A673 (cell line): ENCODE results near the gene CROCC2. TPM values are rescaled to one million over a fixed set of nuclear protein-coding genes. Genes with fewer than 3 reads are reported as not detected.

Experiments
- BruUV-seq: library from RNA; stranded (reverse); fragments of 400-500 nt; replicated peaks from 2 replicates; lab custom pipeline; 2021; lab: Mats Ljungman, UMichigan
- CTCF ChIA-PET: fragments of 300-600 bp; sonication (Branson Sonifier 250); formaldehyde crosslinking; loops from one replicate; lab custom pipeline; 2022; ENCODE audit warnings: antibody characterized with exemption; lab: Charles Lee
- POLR2A ChIA-PET: fragments of 300-600 bp; sonication (Branson Sonifier 250); formaldehyde crosslinking; loops from one replicate; lab custom pipeline; 2022; ENCODE audit warnings: antibody characterized with exemption; ENCODE audit not compliant: low non-redundant PET; lab: Charles Lee
- DNase-seq: peaks from one replicate; pipeline ENCODE4 v3.0.0-alpha.2; 2015; ENCODE audit warnings: low spot score
- H3K27ac ChIP-seq: fragments of 200-600 bp; sonication (generic); 2 replicates; pipeline ENCODE4 v1.5.1; 2016; ENCODE audit warnings: mixed run types, low read depth, mild to moderate bottlenecking, mixed read lengths, antibody characterized with exemption, low read length; ENCODE audit not compliant: poor library complexity, severe bottlenecking
- H3K27me3 ChIP-seq: fragments of 200-600 bp; sonication (generic); replicated peaks from 2 replicates; pipeline ENCODE4 v1.6.1; 2017; ENCODE audit warnings: mixed run types, low read depth, mild to moderate bottlenecking, mixed read lengths, antibody characterized with exemption, low read length; ENCODE audit not compliant: insufficient read depth, poor library complexity
- H3K36me3 ChIP-seq: fragments of 200-600 bp; sonication (generic); 2 replicates; pipeline ENCODE4 v1.6.1; 2016; ENCODE audit warnings: mixed run types, mild to moderate bottlenecking, mixed read lengths, antibody characterized with exemption, low read length; ENCODE audit not compliant: insufficient read depth, poor library complexity, severe bottlenecking
- H3K4me1 ChIP-seq: fragments of 200-600 bp; sonication (generic); 2 replicates; pipeline ENCODE4 v1.6.1; 2017; ENCODE audit warnings: mixed run types, mild to moderate bottlenecking, mixed read lengths, antibody characterized with exemption, low read length; ENCODE audit not compliant: insufficient read depth, poor library complexity, severe bottlenecking
- H3K4me3 ChIP-seq: fragments of 200-600 bp; sonication (generic); 2 replicates; pipeline ENCODE4 v1.5.1; 2016; ENCODE audit warnings: low read depth, mixed run types, mild to moderate bottlenecking, mixed read lengths, low read length; ENCODE audit not compliant: poor library complexity, severe bottlenecking
- H3K9me3 ChIP-seq: fragments of 200-600 bp; sonication (generic); 2 replicates; pipeline ENCODE4 v1.6.1; 2016; ENCODE audit warnings: mixed run types, low read depth, mild to moderate bottlenecking, mixed read lengths, antibody characterized with exemption, low read length; ENCODE audit not compliant: poor library complexity, severe bottlenecking
- CTCF ChIP-seq: fragments of 300-800, 200-600 bp; sonication (generic); conservative IDR thresholded peaks from 2 replicates; pipeline ENCODE4 v1.5.1; 2017; ENCODE audit warnings: low read depth, mild to moderate bottlenecking, antibody characterized with exemption, low read length, moderate library complexity, mixed read lengths
- EZH2 ChIP-seq: fragments of 200-600 bp; sonication (generic); IDR thresholded peaks from 2 replicates; pipeline ENCODE4 v1.6.1; 2017; ENCODE audit warnings: borderline replicate concordance, low read depth, mild to moderate bottlenecking, mixed read lengths, antibody characterized with exemption, low read length; ENCODE audit not compliant: poor library complexity, severe bottlenecking
- intact Hi-C: fragments of 100-400 bp; cut with micrococcal nuclease; formaldehyde crosslinking; loops from one replicate; pipeline ENCODE4 v1.10.0; 2022; ENCODE audit not compliant: unreplicated experiment
- total RNA-seq: library from RNA; stranded (reverse); gene quantifications from 2 replicates; pipeline ENCODE4 v1.2.3, GENCODE V29; 2021

CROCC2 gene
- total RNA-seq, 1 experiment from 2014 or later = not detected

- BruUV-seq = no TSS peak
- Histone ChIP-seq H3K9me3 (no peaks in the 10 kb centered on the region), H3K4me1 (no peaks in the 10 kb centered on the region), H3K27ac (no peak overlapping the region), H3K4me3 (no peak overlapping the region), H3K27me3 (no peaks in the 10 kb centered on the region), H3K36me3 (no peaks in the 10 kb centered on the region)
- intact Hi-C loops = no loop called here
- TF ChIP-seq CTCF (no peak), EZH2 (no peak)
- ChIA-PET CTCF (no interaction called here), POLR2A (no interaction called here)
- DNase-seq = no peak
Measured at GRCh38 chr2:240887631-240888030, 18.5 kb upstream of the CROCC2 start.

GRCh38 chr2:240888130-240888889 is 17.8 kb upstream of the CROCC2 start:
- Histone ChIP-seq H3K4me3 (no peak overlapping the region), H3K36me3 (no peaks in the 10 kb centered on the region), H3K9me3 (no peaks in the 10 kb centered on the region), H3K27me3 (no peaks in the 10 kb centered on the region), H3K4me1 (no peaks in the 10 kb centered on the region), H3K27ac (no peak overlapping the region)
- TF ChIP-seq EZH2 = no peak
- ChIA-PET CTCF (no interaction called here), POLR2A (no interaction called here)
- no peak for DNase-seq
- intact Hi-C loops = no loop called here
- BruUV-seq = no TSS peak

GRCh38 chr2:240888890-240889573 is 17.1 kb upstream of the CROCC2 start:
- Histone ChIP-seq H3K9me3 (no peaks in the 10 kb centered on the region), H3K4me1 (no peaks in the 10 kb centered on the region), H3K27me3 (no peaks in the 10 kb centered on the region), H3K36me3 (no peaks in the 10 kb centered on the region), H3K27ac (no peak overlapping the region), H3K4me3 (no peak overlapping the region)
- intact Hi-C loops = no loop called here
- BruUV-seq = no TSS peak
- ChIA-PET POLR2A (no interaction called here), CTCF (no interaction called here)
- no peak for DNase-seq
- TF ChIP-seq CTCF (no peak), EZH2 (no peak)
